Mesenchymal stem cell (in vitro differentiated cells and primary cell): Measurements from ENCODE around the gene GGT7.

Experiments used
- DNase-seq: peaks from one replicate; pipeline ENCODE4 v3.0.0-alpha.2; 2013
- H2AFZ ChIP-seq: one replicate; pipeline ENCODE4 v1.6.1; 2013; ENCODE audit warnings: low read depth, mild to moderate bottlenecking, control low read depth, inconsistent platforms, low read length, moderate library complexity
- H2AK5ac ChIP-seq: 2 replicates; pipeline ENCODE4 v1.6.1; 2013; ENCODE audit warnings: low read length, moderate library complexity, mild to moderate bottlenecking, inconsistent platforms; ENCODE audit not compliant: severe bottlenecking
- H2BK120ac ChIP-seq: one replicate; pipeline ENCODE4 v1.6.1; 2013; ENCODE audit warnings: low read depth, mild to moderate bottlenecking, inconsistent platforms, low read length, moderate library complexity
- H2BK12ac ChIP-seq, 2 experiments: one replicate each; pipeline ENCODE4 v1.6.1; 2013; ENCODE audit warnings: inconsistent platforms in 2 of 2, low read length in 2 of 2, mild to moderate bottlenecking in 2 of 2, moderate library complexity in 2 of 2, control low read depth in 1 of 2
- H2BK15ac ChIP-seq: one replicate; pipeline ENCODE4 v1.6.1; 2013; ENCODE audit warnings: mild to moderate bottlenecking, low read depth, inconsistent platforms; ENCODE audit not compliant: poor library complexity, severe bottlenecking
- H2BK5ac ChIP-seq: 2 replicates; pipeline ENCODE4 v1.6.1; 2013; ENCODE audit warnings: low read depth, mild to moderate bottlenecking, low read length, control low read depth, inconsistent platforms; ENCODE audit not compliant: poor library complexity, severe bottlenecking
- H3K14ac ChIP-seq, 2 experiments: one replicate each; pipeline ENCODE4 v1.6.1; 2013; ENCODE audit warnings: inconsistent platforms in 2 of 2, low read length in 2 of 2, control low read depth in 1 of 2, mild to moderate bottlenecking in 1 of 2, moderate library complexity in 1 of 2
- H3K18ac ChIP-seq, 2 experiments: one replicate each; pipeline ENCODE4 v1.6.1; 2013; ENCODE audit warnings: inconsistent platforms in 2 of 2, low read length in 2 of 2, control low read depth in 1 of 2, low read depth in 1 of 2, mild to moderate bottlenecking in 1 of 2
- H3K23ac ChIP-seq, 2 experiments: one replicate each; pipeline ENCODE4 v1.6.1; 2013; ENCODE audit warnings: inconsistent platforms in 2 of 2, low read length in 2 of 2, mild to moderate bottlenecking in 2 of 2, moderate library complexity in 2 of 2, control low read depth in 1 of 2
- H3K27ac ChIP-seq: 2 replicates; pipeline ENCODE4 v1.5.1; 2013; ENCODE audit warnings: mild to moderate bottlenecking, moderate library complexity, low read length, control low read depth, inconsistent platforms; ENCODE audit not compliant: poor library complexity, severe bottlenecking
- H3K27me3 ChIP-seq, 2 experiments: 2 replicates each; pipeline versions ENCODE4 v1.6.1 to v1.7.0; 2013; ENCODE audit warnings: low read length in 2 of 2, mild to moderate bottlenecking in 2 of 2, moderate library complexity in 2 of 2, control low read depth in 1 of 2, inconsistent platforms in 1 of 2; ENCODE audit not compliant: control insufficient read depth in 1 of 2, insufficient read depth in 1 of 2
- H3K36me3 ChIP-seq, 2 experiments: 2 replicates each; pipeline versions ENCODE4 v1.6.1 to v1.7.0; 2013; ENCODE audit warnings: low read length in 2 of 2, control low read depth in 1 of 2, inconsistent platforms in 1 of 2, low read depth in 1 of 2, mild to moderate bottlenecking in 1 of 2; ENCODE audit not compliant: insufficient read depth in 2 of 2, control insufficient read depth in 1 of 2
- H3K4ac ChIP-seq, 2 experiments: one replicate each; pipeline ENCODE4 v1.6.1; 2013; ENCODE audit warnings: inconsistent platforms in 2 of 2, low read length in 2 of 2, mild to moderate bottlenecking in 2 of 2, moderate library complexity in 2 of 2, control low read depth in 1 of 2, low read depth in 1 of 2
- H3K4me1 ChIP-seq: 2 replicates; pipeline ENCODE4 v1.6.1; 2013; ENCODE audit warnings: low read depth, low read length, control low read depth; ENCODE audit not compliant: control insufficient read depth, insufficient read depth
- H3K4me2 ChIP-seq: 2 replicates; pipeline ENCODE4 v1.6.1; 2013; ENCODE audit warnings: low read length, mild to moderate bottlenecking, inconsistent platforms; ENCODE audit not compliant: poor library complexity, severe bottlenecking
- H3K4me3 ChIP-seq, 2 experiments: 2 replicates each; pipeline versions ENCODE4 v1.5.1 to v1.7.0; 2013; ENCODE audit warnings: low read length in 2 of 2, mild to moderate bottlenecking in 2 of 2, control low read depth in 1 of 2, low read depth in 1 of 2; ENCODE audit not compliant: insufficient read depth in 1 of 2
- H3K79me1 ChIP-seq: replicated peaks from 2 replicates; pipeline ENCODE4 v1.6.1; 2013; ENCODE audit warnings: mild to moderate bottlenecking, control low read depth, low read length, inconsistent platforms; ENCODE audit not compliant: poor library complexity, severe bottlenecking
- H3K9ac ChIP-seq: 2 replicates; pipeline ENCODE4 v1.7.0; 2013; ENCODE audit warnings: mild to moderate bottlenecking, low read length, moderate library complexity
- H3K9me3 ChIP-seq: 2 replicates; pipeline ENCODE4 v1.7.0; 2013; ENCODE audit warnings: mild to moderate bottlenecking, low read length; ENCODE audit not compliant: control insufficient read depth
- H4K8ac ChIP-seq: one replicate; pipeline ENCODE4 v1.6.1; 2013; ENCODE audit warnings: inconsistent platforms, mild to moderate bottlenecking, low read length, moderate library complexity
- H4K91ac ChIP-seq: one replicate; pipeline ENCODE4 v1.6.1; 2013; ENCODE audit warnings: mild to moderate bottlenecking, low read length, inconsistent platforms
- WGBS: methylation state at CpG from one replicate; pipeline ENCODE4 v1.1.7; 2013; ENCODE audit warnings: mixed read lengths; 5-methylcytosine and 5-hydroxymethylcytosine counted together

Gene GGT7

GRCh38 chr20:34876406-34877282 is 4.0 kb upstream of the GGT7 start, which contains the start of gene ACSS2:
Gene ACSS2 (plus strand): TSS chr20:34876612. CDS start chr20:34876646, 34 bp downstream.
- H3K4me2 ChIP-seq: peak within 1 kb of the TSS; percentile 60
- H3K27me3 ChIP-seq: no peaks in the 10 kb centered on the region
- H3K18ac ChIP-seq: peak within 1 kb of the TSS; percentile 61 to 91
- 2% methylated on average over 62 of the region's 63 CpGs for WGBS
- H4K91ac ChIP-seq: peak within 1 kb of the TSS; percentile 53
- H3K4ac ChIP-seq: peak within 1 kb of the TSS; percentile 54 to 89
- peaks cover 23% of the 10 kb centered on the region for H3K79me1 ChIP-seq
- H3K36me3 ChIP-seq: no peaks in the 10 kb centered on the region
- H3K27ac ChIP-seq: peak within 1 kb of the TSS; percentile 47
- H3K4me3 ChIP-seq: peak within 1 kb of the TSS; percentile 75 to 98
- H2BK5ac ChIP-seq: peak within 1 kb of the TSS; percentile 76
- H2BK12ac ChIP-seq: peak within 1 kb of the TSS in 1 of 2 experiments; percentile 90
- H3K23ac ChIP-seq: peak within 1 kb of the TSS in 1 of 2 experiments; percentile 57
- H3K9ac ChIP-seq: peak within 1 kb of the TSS; percentile 92
- H2BK15ac ChIP-seq: peak within 1 kb of the TSS; percentile 63
- no peak within 1 kb of the TSS for H4K8ac ChIP-seq
- H2AFZ ChIP-seq: peak within 1 kb of the TSS; percentile 66
- H3K14ac ChIP-seq: no peak within 1 kb of the TSS
- H2BK120ac ChIP-seq: peak within 1 kb of the TSS; percentile 38
- H2AK5ac ChIP-seq: no peak within 1 kb of the TSS
- H3K4me1 ChIP-seq: peaks cover 15% of the 10 kb centered on the region
- DNase-seq: peak; percentile 43
- H3K9me3 ChIP-seq: no peaks in the 10 kb centered on the region

GRCh38 chr20:34875642-34876405 is 3.2 kb upstream of the GGT7 start:
- H3K4me3 ChIP-seq: peak overlapping the region; percentile 47 to 68
- H3K4me2 ChIP-seq: peak overlapping the region; percentile 19
- H2AFZ ChIP-seq: peak overlapping the region; percentile 66
- no peak overlapping the region for H4K91ac ChIP-seq
- peak overlapping the region in 1 of 2 experiments; percentile 89 for H3K4ac ChIP-seq
- no peak overlapping the region for H2BK5ac ChIP-seq
- H2BK12ac ChIP-seq: peak overlapping the region in 1 of 2 experiments; percentile 90
- H3K4me1 ChIP-seq: peaks cover 18% of the 10 kb centered on the region
- H2BK15ac ChIP-seq: peak overlapping the region; percentile 0
- peak overlapping the region; percentile 61 to 91 for H3K18ac ChIP-seq
- no peak overlapping the region for H3K14ac ChIP-seq
- no peak overlapping the region for H4K8ac ChIP-seq
- H3K23ac ChIP-seq: no peak overlapping the region
- H3K27me3 ChIP-seq: no peaks in the 10 kb centered on the region
- H3K36me3 ChIP-seq: no peaks in the 10 kb centered on the region
- no peaks in the 10 kb centered on the region for H3K9me3 ChIP-seq
- peak overlapping the region; percentile 64 for H3K9ac ChIP-seq
- 11% methylated on average over 19 of the region's 20 CpGs for WGBS
- DNase-seq: peak; percentile 98
- peaks cover 27% of the 10 kb centered on the region for H3K79me1 ChIP-seq
- no peak overlapping the region for H2AK5ac ChIP-seq
- H3K27ac ChIP-seq: peak overlapping the region; percentile 47
- no peak overlapping the region for H2BK120ac ChIP-seq

- WGBS: 57% methylated on average over 1 of the region's 2 CpGs
- no peak overlapping the region for H3K27ac ChIP-seq
- peak overlapping the region; percentile 45 for H4K8ac ChIP-seq
- no peaks in the 10 kb centered on the region for H3K27me3 ChIP-seq
- H3K23ac ChIP-seq: no peak overlapping the region
- peak overlapping the region; percentile 14 for H3K9ac ChIP-seq
- H3K4me3 ChIP-seq: no peak overlapping the region
- H2BK120ac ChIP-seq: no peak overlapping the region
- H2BK12ac ChIP-seq: peak overlapping the region in 1 of 2 experiments; percentile 30
- H3K4ac ChIP-seq: no peak overlapping the region
- no peak overlapping the region for H4K91ac ChIP-seq
- peak overlapping the region; percentile 8 for H2AK5ac ChIP-seq
- H2BK5ac ChIP-seq: no peak overlapping the region
- no peak overlapping the region for H2AFZ ChIP-seq
- H2BK15ac ChIP-seq: no peak overlapping the region
- H3K4me1 ChIP-seq: peaks cover 17% of the 10 kb centered on the region
- peaks cover 0 to 4% of the 10 kb centered on the region in 2 experiments for H3K36me3 ChIP-seq
- DNase-seq: peak; percentile 89
- H3K4me2 ChIP-seq: no peak overlapping the region
- peaks cover 29% of the 10 kb centered on the region for H3K79me1 ChIP-seq
- no peak overlapping the region for H3K14ac ChIP-seq
- peak overlapping the region in 1 of 2 experiments; percentile 40 for H3K18ac ChIP-seq
- no peaks in the 10 kb centered on the region for H3K9me3 ChIP-seq
These were observed 1.5 kb upstream of the GGT7 start for GRCh38 chr20:34874094-34874654.
